Right atrium auricular region (tissue), 2 donors: ENCODE results near the gene KCNS3. TPM values are rescaled to one million over a fixed set of nuclear protein-coding genes. Genes with fewer than 3 reads are reported as not detected.

Experiments used
- DNase-seq: peaks from one replicate; pipeline ENCODE4 v3.0.0-alpha.2; 2019; ENCODE audit warnings: low spot score
- H3K27ac ChIP-seq, 2 donors: fragments of 200-600 bp; sonication (generic); 1 replicate in 1 of 2; 2 replicates in 1 of 2; pipeline ENCODE4 v1.5.1; 2016 to 2019
- H3K27me3 ChIP-seq, 2 donors: fragments of 200-600 bp; sonication (generic); one replicate each; pipeline versions ENCODE4 v1.5.1 to v1.6.0; 2017 to 2019
- H3K36me3 ChIP-seq: fragments of 200-600 bp; sonication (generic); one replicate; pipeline ENCODE4 v1.5.1; 2016
- H3K4me1 ChIP-seq, 2 donors: fragments of 200-600 bp; sonication (generic); one replicate each; pipeline versions ENCODE4 v1.5.1 to v1.6.0; 2017 to 2019
- H3K4me3 ChIP-seq, 2 donors: fragments of 200-600 bp; sonication (generic); 1 replicate in 1 of 2; 2 replicates in 1 of 2; pipeline ENCODE4 v1.5.1; 2017 to 2019; ENCODE audit warnings: mild to moderate bottlenecking in 1 of 2, moderate library complexity in 1 of 2
- H3K9me3 ChIP-seq, 2 donors: fragments of 200-600 bp; sonication (generic); one replicate each; pipeline ENCODE4 v1.5.1; 2019
- total RNA-seq, 2 donors: library from RNA; depleted of rRNA; stranded (reverse); fragments of >200 nt; gene quantifications; one replicate each; pipeline ENCODE4 v1.1.0, GENCODE V29; 2016
- TF ChIP-seq, protein P1 (sequence below), 2 donors: fragments of 200-600 bp; sonication (generic); IDR thresholded peaks; one replicate each; pipeline ENCODE4 v1.5.1; 2019; ENCODE audit warnings: antibody characterized with exemption in 2 of 2

KCNS3 gene
- total RNA-seq, 2 donors from 2014 or later, result 3.7 to 13.7 TPM

GRCh38 chr2:17935242-17935885 is 56.9 kb downstream of the KCNS3 start:
- no peak overlapping the region for H3K4me3 ChIP-seq
- H3K36me3 ChIP-seq, result no peaks in the 10 kb centered on the region
- no peaks in the 10 kb centered on the region for H3K27me3 ChIP-seq
- peaks cover 0 to 13% of the 10 kb centered on the region in 2 donors for H3K9me3 ChIP-seq
- no peak for DNase-seq
- TF ChIP-seq, protein P1, sequence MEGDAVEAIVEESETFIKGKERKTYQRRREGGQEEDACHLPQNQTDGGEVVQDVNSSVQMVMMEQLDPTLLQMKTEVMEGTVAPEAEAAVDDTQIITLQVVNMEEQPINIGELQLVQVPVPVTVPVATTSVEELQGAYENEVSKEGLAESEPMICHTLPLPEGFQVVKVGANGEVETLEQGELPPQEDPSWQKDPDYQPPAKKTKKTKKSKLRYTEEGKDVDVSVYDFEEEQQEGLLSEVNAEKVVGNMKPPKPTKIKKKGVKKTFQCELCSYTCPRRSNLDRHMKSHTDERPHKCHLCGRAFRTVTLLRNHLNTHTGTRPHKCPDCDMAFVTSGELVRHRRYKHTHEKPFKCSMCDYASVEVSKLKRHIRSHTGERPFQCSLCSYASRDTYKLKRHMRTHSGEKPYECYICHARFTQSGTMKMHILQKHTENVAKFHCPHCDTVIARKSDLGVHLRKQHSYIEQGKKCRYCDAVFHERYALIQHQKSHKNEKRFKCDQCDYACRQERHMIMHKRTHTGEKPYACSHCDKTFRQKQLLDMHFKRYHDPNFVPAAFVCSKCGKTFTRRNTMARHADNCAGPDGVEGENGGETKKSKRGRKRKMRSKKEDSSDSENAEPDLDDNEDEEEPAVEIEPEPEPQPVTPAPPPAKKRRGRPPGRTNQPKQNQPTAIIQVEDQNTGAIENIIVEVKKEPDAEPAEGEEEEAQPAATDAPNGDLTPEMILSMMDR (IDR thresholded peaks at IDR 0.05), result no peak
- H3K4me1 ChIP-seq, result peaks cover 0 to 7% of the 10 kb centered on the region in 2 donors
- peak overlapping the region in 1 of 2 donors; percentile 60 for H3K27ac ChIP-seq

- Histone ChIP-seq H3K9me3 (peaks cover 0 to 13% of the 10 kb centered on the region in 2 donors), H3K27ac (no peak overlapping the region), H3K36me3 (no peaks in the 10 kb centered on the region), H3K27me3 (no peaks in the 10 kb centered on the region), H3K4me3 (no peak overlapping the region), H3K4me1 (peaks cover 0 to 7% of the 10 kb centered on the region in 2 donors)
- DNase-seq, result no peak
- TF ChIP-seq, protein P1 (IDR thresholded peaks at IDR 0.05), result no peak
These were observed 58.1 kb downstream of the KCNS3 start for GRCh38 chr2:17936599-17936998.

DNA sequence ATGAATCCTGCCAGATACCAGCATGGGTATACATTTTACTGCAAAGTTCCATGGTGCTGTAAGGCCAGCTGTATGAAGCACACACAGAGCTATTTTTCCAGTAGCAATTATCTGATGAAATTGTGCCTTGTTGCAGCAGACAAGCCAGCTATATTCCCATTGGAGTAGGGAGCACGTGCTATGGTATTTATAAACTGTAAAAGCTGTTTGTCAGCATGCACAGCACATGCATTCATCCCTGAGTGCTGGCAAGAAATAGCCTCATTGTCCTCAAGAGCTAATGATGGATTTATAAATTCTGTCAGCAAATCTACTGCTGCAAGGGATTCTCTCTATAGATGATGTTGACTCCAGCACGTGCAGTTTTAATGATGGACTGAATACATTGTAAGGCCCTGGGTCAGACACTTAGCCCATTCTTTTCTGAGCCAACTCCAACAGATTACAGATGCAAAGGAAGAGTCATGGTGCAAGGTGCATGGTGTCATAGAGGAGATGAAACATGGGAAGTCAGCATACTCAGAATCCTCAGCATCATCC is 61.7 kb downstream of the KCNS3 start:
- Histone ChIP-seq H3K4me3 (no peak overlapping the region), H3K4me1 (no peaks in the 10 kb centered on the region), H3K27me3 (no peaks in the 10 kb centered on the region), H3K9me3 (peaks cover 0 to 13% of the 10 kb centered on the region in 2 donors), H3K27ac (no peak overlapping the region), H3K36me3 (no peaks in the 10 kb centered on the region)
- TF ChIP-seq, protein P1 (IDR thresholded peaks at IDR 0.05), result no peak
- DNase-seq, result no peak

- Histone ChIP-seq H3K27ac (no peak overlapping the region), H3K36me3 (no peaks in the 10 kb centered on the region), H3K9me3 (peaks cover 0 to 7% of the 10 kb centered on the region in 2 donors), H3K27me3 (no peaks in the 10 kb centered on the region), H3K4me1 (no peaks in the 10 kb centered on the region), H3K4me3 (no peak overlapping the region)
- TF ChIP-seq, protein P1 (IDR thresholded peaks at IDR 0.05), result no peak
- no peak for DNase-seq
These were observed 65.0 kb downstream of the KCNS3 start for GRCh38 chr2:17943444-17943843.

DNA sequence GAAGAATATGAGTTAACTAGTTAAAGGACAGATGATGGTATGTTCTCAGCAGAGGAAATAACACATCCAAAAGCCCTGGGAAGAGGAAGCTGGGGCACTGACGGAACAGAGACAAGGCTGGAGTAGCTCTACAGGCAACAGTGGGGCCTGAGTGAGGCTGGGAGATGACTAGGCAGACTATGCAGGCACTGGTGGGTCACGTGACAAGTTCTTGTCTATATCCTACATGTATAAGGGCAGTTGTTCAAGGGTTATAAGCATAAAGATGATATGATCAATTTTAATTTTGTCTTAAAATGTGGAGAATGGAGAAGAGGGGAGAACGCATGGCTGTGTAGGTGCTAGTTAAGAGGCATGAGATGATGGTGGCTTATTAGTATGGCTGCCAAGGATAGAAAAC is 68.6 kb downstream of the KCNS3 start:
- Histone ChIP-seq H3K27ac (no peak overlapping the region), H3K27me3 (no peaks in the 10 kb centered on the region), H3K36me3 (no peaks in the 10 kb centered on the region), H3K4me3 (no peak overlapping the region), H3K9me3 (no peaks in the 10 kb centered on the region), H3K4me1 (no peaks in the 10 kb centered on the region)
- TF ChIP-seq, protein P1 (IDR thresholded peaks at IDR 0.05), result no peak
- no peak for DNase-seq
